ENCODE results near the gene REXO1.

DNA sequence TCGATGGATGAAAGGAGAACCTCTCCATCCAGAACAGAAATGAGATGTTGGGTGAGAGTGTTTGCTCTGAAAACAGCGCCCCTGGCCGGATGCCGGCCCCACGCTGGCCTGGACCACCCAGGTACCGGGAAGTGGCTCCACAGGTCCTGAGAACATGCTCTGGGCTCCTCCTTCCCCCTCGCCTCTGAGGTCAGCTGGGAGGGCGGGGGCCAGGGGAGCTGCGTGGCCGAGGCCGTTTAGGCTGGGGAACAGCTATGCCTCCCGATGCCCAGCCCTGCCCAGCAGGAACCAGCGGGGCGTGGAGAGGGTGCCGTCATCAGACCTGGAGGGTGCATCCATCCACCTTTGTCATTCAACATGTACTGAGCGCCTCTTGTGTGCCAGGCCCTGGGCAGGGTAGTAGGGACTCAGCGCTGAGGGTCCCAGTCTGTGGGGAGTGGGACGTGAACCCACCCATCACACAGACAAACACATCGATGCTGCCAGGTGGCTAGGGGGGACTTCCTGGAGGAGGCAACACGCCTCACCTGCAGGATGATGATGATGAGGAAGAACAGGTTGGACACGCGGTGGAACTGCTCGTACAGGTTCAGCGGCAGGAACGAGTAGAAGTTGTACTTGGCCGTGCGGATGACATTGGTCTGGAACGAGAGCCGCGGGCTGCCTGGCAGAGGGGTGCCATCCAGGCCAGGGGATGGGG lies 40.4 kb downstream of the REXO1 start:
- TF ChIP-seq POLR2A (IDR thresholded peaks at IDR 0.05) (no peak), POLR2AphosphoS5 (IDR thresholded peaks at IDR 0.05) (no peak)
- TF ChIP-seq, protein P1, sequence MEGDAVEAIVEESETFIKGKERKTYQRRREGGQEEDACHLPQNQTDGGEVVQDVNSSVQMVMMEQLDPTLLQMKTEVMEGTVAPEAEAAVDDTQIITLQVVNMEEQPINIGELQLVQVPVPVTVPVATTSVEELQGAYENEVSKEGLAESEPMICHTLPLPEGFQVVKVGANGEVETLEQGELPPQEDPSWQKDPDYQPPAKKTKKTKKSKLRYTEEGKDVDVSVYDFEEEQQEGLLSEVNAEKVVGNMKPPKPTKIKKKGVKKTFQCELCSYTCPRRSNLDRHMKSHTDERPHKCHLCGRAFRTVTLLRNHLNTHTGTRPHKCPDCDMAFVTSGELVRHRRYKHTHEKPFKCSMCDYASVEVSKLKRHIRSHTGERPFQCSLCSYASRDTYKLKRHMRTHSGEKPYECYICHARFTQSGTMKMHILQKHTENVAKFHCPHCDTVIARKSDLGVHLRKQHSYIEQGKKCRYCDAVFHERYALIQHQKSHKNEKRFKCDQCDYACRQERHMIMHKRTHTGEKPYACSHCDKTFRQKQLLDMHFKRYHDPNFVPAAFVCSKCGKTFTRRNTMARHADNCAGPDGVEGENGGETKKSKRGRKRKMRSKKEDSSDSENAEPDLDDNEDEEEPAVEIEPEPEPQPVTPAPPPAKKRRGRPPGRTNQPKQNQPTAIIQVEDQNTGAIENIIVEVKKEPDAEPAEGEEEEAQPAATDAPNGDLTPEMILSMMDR (IDR thresholded peaks at IDR 0.05) = no peak
